Measurements from ENCODE around the gene MFSD1.

GRCh38 chr3:158864492-158864891, 62.6 kb downstream of the MFSD1 start:
- TF ChIP-seq CTCF (IDR thresholded peaks at IDR 0.05) (no peak), POLR2A (IDR thresholded peaks at IDR 0.05) (no peak)
